Stimulated activated CD4-positive, alpha-beta T cell treated with anti-CD3 and anti-CD28 coated beads, Interleukin-2, amount 100 ng/mL, for 4 hours (primary cell): ENCODE results near the gene KCNMB2.

ENCODE experiments used
- DNase-seq: peaks from one replicate; pipeline ENCODE4 v3.0.0-alpha.2; 2020; ENCODE audit warnings: low read depth

KCNMB2 gene

DNA sequence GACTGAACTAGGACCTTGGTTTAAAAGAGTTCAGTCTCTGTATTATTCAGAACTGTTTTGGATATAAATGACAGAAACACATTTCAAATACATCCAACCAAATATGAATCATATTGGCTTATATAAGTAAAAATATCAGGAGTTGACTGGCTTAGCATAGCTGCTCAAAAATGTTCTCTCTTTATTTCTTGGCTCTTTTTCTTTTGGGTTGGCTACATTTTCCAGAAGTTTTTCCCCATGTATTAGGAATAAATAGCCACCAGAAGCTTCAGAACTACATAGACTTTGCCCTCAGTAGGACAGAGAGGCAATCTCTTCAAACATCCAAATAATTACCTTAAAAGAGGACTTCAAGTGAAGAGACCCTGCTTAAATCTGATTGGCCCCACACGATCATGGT is 32.7 kb downstream of the KCNMB2 start:
- no peak for DNase-seq

DNA sequence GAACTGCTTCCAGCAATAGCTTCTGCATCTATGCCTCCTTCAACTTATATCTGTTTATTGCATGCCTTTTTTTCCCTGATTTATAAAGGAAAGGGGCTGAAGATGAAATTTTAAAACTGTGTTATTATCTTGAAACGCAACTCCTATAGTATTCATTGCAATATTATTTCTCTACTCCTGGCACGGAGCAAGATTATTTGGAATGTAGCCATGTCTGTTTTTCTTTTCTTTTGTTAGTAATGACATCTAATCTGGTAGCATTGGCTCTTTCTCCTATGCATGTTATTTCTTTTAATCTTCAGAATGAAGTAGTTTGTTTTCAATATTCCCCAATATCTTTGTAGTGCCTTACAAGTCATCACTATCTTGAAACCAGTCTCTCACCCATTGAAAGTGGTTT is 33.6 kb downstream of the KCNMB2 start:
- no peak for DNase-seq

GRCh38 chr3:178583963-178584575 is 47.8 kb downstream of the KCNMB2 start:
- DNase-seq: no peak

DNA sequence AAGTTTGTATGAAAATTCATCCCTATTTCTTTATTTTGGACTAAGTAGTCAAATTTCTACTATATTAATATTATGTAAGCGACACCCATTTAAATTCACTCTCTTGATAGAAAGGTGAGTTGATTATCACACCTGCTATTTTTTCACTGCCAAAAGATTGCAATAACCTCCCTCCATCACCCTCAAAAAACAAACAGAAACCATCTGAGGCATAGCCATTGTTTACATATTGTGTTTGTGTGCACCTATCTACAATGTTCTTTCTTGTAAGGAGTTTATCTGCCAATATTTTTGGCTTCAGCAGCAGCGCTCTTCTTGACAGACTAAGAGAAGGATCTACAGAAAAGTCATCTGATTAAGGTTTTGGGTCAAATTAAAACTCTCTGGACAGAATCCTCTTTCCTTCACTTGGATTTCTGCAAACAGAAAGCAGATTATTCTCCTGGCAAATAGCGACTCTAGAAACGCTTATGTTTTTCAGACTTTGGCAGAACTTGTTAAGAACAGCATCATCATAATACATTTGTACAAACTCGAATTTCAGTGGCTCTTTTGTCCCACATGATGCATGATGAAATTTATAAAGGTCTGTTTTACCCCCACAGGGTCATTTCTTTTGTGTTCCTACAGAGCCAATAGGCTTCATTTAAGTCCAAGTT is 48.6 kb downstream of the KCNMB2 start:
- DNase-seq: no peak

- no peak for DNase-seq
Measured at GRCh38 chr3:178585454-178585853, 49.2 kb downstream of the KCNMB2 start.

DNA sequence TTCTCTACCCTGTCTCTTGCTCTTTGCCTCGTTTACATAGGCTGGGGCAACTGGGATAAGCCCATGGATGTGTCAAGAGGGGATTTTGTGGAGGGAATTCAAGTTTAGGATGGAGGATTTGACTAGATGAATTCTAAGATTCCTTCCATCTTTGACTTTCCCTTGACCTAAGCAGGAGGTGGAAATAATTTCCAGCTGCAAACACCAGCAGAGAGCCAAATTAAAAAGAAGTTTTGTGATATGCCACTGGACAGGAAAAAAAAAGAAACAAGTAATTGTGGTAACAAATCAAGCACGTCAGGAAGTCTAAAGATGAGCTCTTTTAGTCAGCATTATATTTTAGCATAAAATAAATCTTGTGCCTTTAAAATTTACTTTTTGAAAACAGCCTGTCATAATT is 49.8 kb downstream of the KCNMB2 start:
- DNase-seq: no peak

DNA sequence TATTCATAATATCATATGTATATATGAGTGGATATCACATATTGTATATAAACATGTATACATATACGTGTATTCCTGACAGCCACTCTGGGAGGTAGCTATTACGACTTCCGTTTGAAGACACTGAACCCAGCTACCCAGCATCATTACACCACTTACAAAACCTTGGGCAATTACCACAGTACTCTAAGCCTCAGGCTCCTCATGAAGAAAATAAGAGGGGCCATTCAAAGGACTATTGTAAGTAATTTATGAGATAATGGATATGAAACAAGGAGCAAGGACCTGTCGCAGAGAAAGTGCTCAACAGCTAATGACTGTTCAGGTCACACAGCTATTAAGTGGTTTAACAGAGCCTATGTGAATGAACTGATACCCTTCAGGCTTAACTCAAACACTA is 52.4 kb downstream of the KCNMB2 start:
- DNase-seq: no peak

- DNase-seq: no peak
Measured at GRCh38 chr3:178593786-178594185, 57.5 kb downstream of the KCNMB2 start.

GRCh38 chr3:178597371-178597770 is 61.1 kb downstream of the KCNMB2 start:
- no peak for DNase-seq

DNA sequence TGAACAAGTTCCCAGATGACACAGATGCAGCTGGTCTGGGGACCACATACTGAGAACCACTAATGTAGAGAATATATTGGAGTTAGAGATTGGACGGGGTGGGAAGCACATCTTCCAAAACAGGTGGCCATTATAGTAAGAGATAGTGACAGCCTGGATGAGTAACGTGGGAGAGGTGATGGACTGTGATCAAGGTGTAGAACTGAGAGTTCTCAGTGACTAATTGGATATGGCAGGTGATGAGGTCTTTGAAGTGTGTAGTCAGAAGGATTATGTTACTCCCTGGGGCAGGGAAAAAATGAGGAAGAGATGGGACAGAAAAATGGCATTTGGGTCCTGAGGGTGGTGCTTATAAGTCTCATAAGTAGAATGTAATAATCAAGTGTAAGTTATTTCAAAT is 66.6 kb downstream of the KCNMB2 start:
- DNase-seq: no peak

GRCh38 chr3:178603735-178604134 is 67.5 kb downstream of the KCNMB2 start:
- DNase-seq: no peak

DNA sequence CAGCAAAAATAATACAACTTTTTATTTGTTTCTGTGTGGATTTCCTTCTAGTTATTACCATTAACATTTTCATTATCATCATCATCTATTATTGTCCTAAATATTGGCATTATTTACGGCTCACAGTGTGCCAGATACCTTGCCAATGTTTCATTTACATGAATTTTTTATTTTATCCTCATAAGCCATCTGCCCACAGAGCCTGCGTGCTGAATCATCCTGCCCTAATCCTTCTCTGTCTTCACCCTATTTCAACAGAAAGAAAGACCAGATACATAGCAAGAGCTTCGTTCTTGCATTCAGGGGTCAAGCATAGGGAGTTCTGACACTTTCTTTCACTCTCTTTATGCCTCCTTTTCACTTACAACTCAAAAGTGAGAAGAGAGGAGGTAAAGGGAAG is 82.0 kb downstream of the KCNMB2 start:
- no peak for DNase-seq

GRCh38 chr3:178618896-178619295 is 82.7 kb downstream of the KCNMB2 start:
- no peak for DNase-seq

GRCh38 chr3:178623666-178624255 is 87.5 kb downstream of the KCNMB2 start:
- no peak for DNase-seq

- no peak for DNase-seq
Measured at GRCh38 chr3:178624276-178624675, 88.0 kb downstream of the KCNMB2 start.

- no peak for DNase-seq
Measured at GRCh38 chr3:178625053-178625600, 88.9 kb downstream of the KCNMB2 start.

- no peak for DNase-seq
Measured at GRCh38 chr3:178628037-178628436, 91.8 kb downstream of the KCNMB2 start.

DNA sequence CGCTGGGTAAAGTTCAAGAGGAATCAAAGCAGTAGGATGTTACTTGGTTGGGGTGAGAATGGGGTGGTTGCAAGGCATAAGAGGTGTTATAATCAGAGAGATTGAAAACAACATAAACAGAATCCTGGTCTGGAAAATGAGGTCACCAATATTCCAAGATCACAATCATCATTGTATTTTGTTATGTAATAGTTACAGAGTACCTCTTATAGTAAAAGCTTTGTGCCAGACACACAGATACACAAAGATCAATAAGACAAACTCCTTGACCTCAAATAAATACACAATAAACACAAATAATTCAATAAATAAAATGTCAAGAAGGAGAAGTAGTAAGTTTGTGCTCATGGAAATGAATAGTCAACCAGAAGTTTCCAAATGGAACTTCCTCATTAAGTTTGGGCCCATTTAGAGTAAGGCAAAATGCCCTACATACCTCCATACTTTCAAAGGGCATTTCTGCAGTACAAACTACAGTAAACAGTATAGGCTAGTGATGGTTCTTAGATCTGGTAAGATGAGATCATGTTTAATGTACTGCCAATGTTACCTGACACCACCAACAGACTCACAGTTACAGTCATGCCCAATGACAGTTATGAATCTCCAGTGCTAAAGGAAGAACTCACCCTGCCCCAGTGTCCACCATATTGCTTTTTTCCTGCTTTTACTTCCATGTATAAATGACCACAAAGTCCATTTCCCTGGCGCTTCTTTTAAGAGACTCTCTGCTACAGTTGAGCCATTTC is 93.4 kb downstream of the KCNMB2 start:
- DNase-seq: no peak

DNA sequence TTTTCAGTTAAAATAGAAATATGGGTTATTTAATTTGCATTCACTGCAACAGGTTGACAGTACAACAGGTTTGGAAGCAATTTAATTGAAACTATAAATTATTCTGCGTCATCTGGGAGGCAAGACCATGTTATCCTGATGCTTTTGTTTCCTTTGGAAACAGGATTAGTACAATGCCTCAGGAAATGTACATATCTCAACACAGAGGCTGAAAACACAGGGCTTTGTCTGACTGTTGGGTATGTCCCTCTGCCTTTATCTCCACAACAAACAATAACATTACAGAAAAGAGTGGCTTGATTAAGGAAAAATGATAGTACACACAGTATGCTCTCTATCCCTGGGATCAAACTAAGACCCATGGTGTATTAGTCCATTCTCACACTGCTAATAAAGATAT is 95.7 kb downstream of the KCNMB2 start:
- no peak for DNase-seq

DNA sequence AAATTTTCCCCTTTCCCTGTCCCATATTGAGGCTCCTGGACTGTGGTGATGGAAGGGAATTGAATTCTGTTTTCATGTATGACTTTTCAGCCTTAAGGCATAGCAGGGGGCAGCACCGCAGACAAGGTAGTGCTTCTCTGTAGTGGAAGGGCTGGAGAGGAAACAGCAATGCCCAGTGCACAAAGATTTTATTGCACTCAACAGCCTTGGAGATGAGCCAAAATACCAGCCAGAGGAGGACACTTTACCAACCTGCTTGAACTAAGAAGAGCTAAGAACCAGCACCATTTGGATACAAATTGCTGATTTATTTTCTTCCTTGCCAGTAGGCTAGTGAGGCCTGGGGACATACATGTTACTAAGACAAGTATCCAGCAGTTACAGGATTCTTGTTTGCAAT is 98.7 kb downstream of the KCNMB2 start:
- DNase-seq: no peak

GRCh38 chr3:178637802-178638201 is 101.6 kb downstream of the KCNMB2 start:
- no peak for DNase-seq

DNA sequence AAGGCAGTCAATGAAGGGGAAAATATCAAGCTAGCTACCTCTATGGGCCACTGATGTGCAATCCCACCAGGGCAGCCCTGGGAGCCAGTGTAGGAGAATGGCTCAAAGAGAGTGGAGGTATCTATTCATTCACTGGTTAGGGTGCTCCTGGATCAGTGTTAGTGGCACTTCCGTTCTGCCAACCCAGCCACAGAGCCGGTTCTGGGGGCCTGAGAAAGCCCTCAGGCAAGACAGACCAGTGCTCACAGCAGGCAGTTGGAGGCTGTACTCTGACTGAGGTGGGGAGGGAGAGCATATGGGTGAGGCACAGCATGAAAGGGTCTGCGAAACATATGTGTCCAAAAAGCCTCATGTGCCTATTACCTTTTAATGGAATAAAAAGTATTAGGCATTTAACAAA is 109.3 kb downstream of the KCNMB2 start:
- DNase-seq: no peak
